Smooth muscle cell (in vitro differentiated cells): ENCODE measurements around the gene IFNAR1. TPM values are rescaled to one million over a fixed set of nuclear protein-coding genes. Genes with fewer than 3 reads are reported as not detected.

ENCODE experiments used
- DNase-seq: peaks from one replicate; lab custom pipeline; 2025; ENCODE audit not compliant: unreplicated experiment; lab: John Stamatoyannopoulos, UW
- H2AFZ ChIP-seq: fragments of 200-600 bp; sonication (generic); 2 replicates; pipeline ENCODE4 v1.6.0; 2016; ENCODE audit warnings: antibody characterized with exemption, low read depth, mild to moderate bottlenecking
- H3F3A ChIP-seq: fragments of 200-600 bp; sonication (generic); 2 replicates; pipeline ENCODE4 v1.6.0; 2017; ENCODE audit warnings: antibody characterized with exemption, low read depth
- H3K27ac ChIP-seq: fragments of 200-600 bp; sonication (generic); 2 replicates; pipeline ENCODE4 v1.5.1; 2016; ENCODE audit warnings: low read depth, mild to moderate bottlenecking
- H3K27me3 ChIP-seq: fragments of 200-600 bp; sonication (generic); 2 replicates; pipeline ENCODE4 v1.6.1; 2016; ENCODE audit warnings: low read depth, mild to moderate bottlenecking
- H3K36me3 ChIP-seq: fragments of 200-600 bp; sonication (generic); 2 replicates; pipeline ENCODE4 v1.5.1; 2016; ENCODE audit warnings: low read depth
- H3K4me1 ChIP-seq: fragments of 200-600 bp; sonication (generic); 2 replicates; pipeline ENCODE4 v1.5.1; 2016; ENCODE audit warnings: low read depth
- H3K4me2 ChIP-seq: fragments of 200-600 bp; sonication (generic); 2 replicates; pipeline ENCODE4 v1.6.0; 2016; ENCODE audit warnings: mild to moderate bottlenecking
- H3K4me3 ChIP-seq: fragments of 200-600 bp; sonication (generic); 2 replicates; pipeline ENCODE4 v1.5.1; 2016; ENCODE audit warnings: mild to moderate bottlenecking
- H3K79me2 ChIP-seq: fragments of 200-600 bp; sonication (generic); 2 replicates; pipeline ENCODE4 v1.6.0; 2016; ENCODE audit warnings: low read depth, mild to moderate bottlenecking
- H3K9ac ChIP-seq: fragments of 200-600 bp; sonication (generic); 2 replicates; pipeline ENCODE4 v1.6.0; 2016; ENCODE audit warnings: low read depth
- H3K9me3 ChIP-seq: fragments of 200-600 bp; sonication (generic); replicated peaks from 2 replicates; pipeline ENCODE4 v1.5.1; 2016; ENCODE audit warnings: low read depth
- H4K20me1 ChIP-seq: fragments of 200-600 bp; sonication (generic); 2 replicates; pipeline ENCODE4 v1.6.0; 2016; ENCODE audit warnings: low read depth
- WGBS: methylation state at CpG from one replicate; pipeline ENCODE4 v1.1.7; 2016; ENCODE audit warnings: low lambda C conversion rate; 5-methylcytosine and 5-hydroxymethylcytosine counted together
- polyA plus RNA-seq: library from polyadenylated mRNA; unstranded; fragments of >200 nt; fragmentation: Nextera tagmentation; extraction: Ambion mirVana; gene quantifications from 2 replicates; pipeline ENCODE4 v1.2.1, GENCODE V29; 2016
- total RNA-seq: library from RNA; depleted of rRNA; stranded (reverse); fragments of >200 nt; gene quantifications from 2 replicates; pipeline ENCODE4 v1.2.3, GENCODE V29; 2014
- TF ChIP-seq, protein P1 (sequence below): fragments of 200-600 bp; sonication (generic); IDR thresholded peaks from 2 replicates; pipeline ENCODE4 v1.5.1; 2017; ENCODE audit warnings: borderline replicate concordance, mild to moderate bottlenecking, antibody characterized with exemption; ENCODE audit not compliant: insufficient read depth, poor library complexity, severe bottlenecking

The IFNAR1 gene
- total and polyA plus RNA-seq, 2 experiments from 2014 or later, result 37.1 to 93.0 TPM

DNA sequence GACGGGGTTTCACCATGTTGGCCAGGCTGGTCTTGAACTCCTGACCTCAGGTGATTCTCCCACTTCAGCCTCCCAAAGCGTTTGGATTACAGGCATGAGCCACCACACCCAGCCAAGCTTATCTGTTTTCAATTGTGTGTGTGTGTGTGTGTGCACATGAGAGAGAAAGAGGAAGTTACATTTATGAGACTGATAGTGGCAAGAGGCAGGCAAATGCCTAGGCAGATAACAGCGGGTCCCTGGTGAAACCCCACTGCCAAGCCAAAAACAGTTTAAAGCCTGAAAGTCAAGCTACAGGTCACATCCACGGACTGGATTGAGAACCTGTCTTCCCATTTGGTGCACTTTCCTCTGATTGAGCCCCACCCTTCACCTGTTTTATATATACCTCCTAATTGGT lies 43.4 kb downstream of the IFNAR1 start:
- H4K20me1 ChIP-seq, result no peaks in the 10 kb centered on the region
- H3K27ac ChIP-seq, result peak overlapping the region; percentile 88
- H3K4me2 ChIP-seq, result no peak overlapping the region
- no peaks in the 10 kb centered on the region for H3K36me3 ChIP-seq
- no peaks in the 10 kb centered on the region for H3F3A ChIP-seq
- TF ChIP-seq, protein P1, sequence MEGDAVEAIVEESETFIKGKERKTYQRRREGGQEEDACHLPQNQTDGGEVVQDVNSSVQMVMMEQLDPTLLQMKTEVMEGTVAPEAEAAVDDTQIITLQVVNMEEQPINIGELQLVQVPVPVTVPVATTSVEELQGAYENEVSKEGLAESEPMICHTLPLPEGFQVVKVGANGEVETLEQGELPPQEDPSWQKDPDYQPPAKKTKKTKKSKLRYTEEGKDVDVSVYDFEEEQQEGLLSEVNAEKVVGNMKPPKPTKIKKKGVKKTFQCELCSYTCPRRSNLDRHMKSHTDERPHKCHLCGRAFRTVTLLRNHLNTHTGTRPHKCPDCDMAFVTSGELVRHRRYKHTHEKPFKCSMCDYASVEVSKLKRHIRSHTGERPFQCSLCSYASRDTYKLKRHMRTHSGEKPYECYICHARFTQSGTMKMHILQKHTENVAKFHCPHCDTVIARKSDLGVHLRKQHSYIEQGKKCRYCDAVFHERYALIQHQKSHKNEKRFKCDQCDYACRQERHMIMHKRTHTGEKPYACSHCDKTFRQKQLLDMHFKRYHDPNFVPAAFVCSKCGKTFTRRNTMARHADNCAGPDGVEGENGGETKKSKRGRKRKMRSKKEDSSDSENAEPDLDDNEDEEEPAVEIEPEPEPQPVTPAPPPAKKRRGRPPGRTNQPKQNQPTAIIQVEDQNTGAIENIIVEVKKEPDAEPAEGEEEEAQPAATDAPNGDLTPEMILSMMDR, result no peak
- no peaks in the 10 kb centered on the region for H3K79me2 ChIP-seq
- 78% methylated on average over 4 of the region's 4 CpGs for WGBS
- no peak overlapping the region for H2AFZ ChIP-seq
- no peaks in the 10 kb centered on the region for H3K9me3 ChIP-seq
- no peak overlapping the region for H3K4me3 ChIP-seq
- no peaks in the 10 kb centered on the region for H3K4me1 ChIP-seq
- H3K9ac ChIP-seq, result peak overlapping the region; percentile 70
- no peak for DNase-seq
- no peaks in the 10 kb centered on the region for H3K27me3 ChIP-seq

DNA sequence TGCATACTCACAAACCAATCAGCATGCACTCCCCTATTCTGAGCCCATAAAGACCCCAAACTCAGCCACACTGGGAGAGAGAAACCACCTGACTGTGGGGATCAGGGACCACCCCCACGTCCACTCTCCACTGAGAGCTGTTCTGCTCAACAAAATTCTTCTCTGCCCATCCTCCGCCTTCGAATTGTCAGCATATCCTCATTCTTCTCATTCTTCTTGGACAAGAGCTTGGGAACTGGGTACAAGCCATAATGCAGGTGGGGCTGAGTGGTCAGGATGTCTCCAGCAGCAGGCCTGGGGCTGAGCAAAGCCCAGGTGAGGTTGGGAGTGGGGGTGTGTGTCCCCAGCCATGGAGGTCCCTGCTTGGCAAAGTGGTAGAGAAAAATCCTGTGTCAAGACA lies 43.8 kb downstream of the IFNAR1 start:
- TF ChIP-seq, protein P1, result no peak
- WGBS, result 86% methylated on average over 3 of the region's 3 CpGs
- Histone ChIP-seq H3K4me2 (no peak overlapping the region), H2AFZ (no peak overlapping the region), H3K9me3 (no peaks in the 10 kb centered on the region), H4K20me1 (no peaks in the 10 kb centered on the region), H3K79me2 (no peaks in the 10 kb centered on the region), H3K4me1 (no peaks in the 10 kb centered on the region), H3K27ac (no peak overlapping the region), H3K9ac (no peak overlapping the region), H3F3A (no peaks in the 10 kb centered on the region), H3K4me3 (no peak overlapping the region), H3K36me3 (no peaks in the 10 kb centered on the region), H3K27me3 (no peaks in the 10 kb centered on the region)
- no peak for DNase-seq

DNA sequence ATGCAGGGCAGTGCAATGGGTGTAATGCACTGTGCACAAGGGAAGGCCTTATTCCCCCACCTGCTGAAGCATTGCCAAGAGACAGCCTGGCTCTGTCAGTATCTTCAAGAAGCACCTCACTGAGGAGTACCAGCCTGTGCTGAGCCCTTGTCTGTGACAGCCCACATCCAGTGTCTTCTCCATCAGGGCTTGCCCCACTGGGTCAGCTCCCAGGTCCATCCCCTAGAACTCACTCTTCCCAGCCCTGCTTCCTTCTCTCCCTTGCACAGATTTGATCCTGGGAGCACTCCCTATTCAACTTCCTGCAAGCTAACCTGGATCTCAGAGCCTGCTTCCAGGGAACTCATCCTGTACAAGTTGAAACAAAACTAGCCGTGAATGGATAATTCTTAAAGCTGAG lies 44.8 kb downstream of the IFNAR1 start:
- no peaks in the 10 kb centered on the region for H3K9me3 ChIP-seq
- H3F3A ChIP-seq, result no peaks in the 10 kb centered on the region
- 100% methylated on average over 1 of the region's 1 CpG for WGBS
- no peak for DNase-seq
- no peaks in the 10 kb centered on the region for H3K27me3 ChIP-seq
- no peaks in the 10 kb centered on the region for H4K20me1 ChIP-seq
- H3K27ac ChIP-seq, result no peak overlapping the region
- no peak overlapping the region for H3K4me2 ChIP-seq
- H3K4me3 ChIP-seq, result no peak overlapping the region
- no peak overlapping the region for H2AFZ ChIP-seq
- TF ChIP-seq, protein P1, result no peak
- no peaks in the 10 kb centered on the region for H3K36me3 ChIP-seq
- H3K4me1 ChIP-seq, result no peaks in the 10 kb centered on the region
- H3K79me2 ChIP-seq, result no peaks in the 10 kb centered on the region
- H3K9ac ChIP-seq, result no peak overlapping the region

DNA sequence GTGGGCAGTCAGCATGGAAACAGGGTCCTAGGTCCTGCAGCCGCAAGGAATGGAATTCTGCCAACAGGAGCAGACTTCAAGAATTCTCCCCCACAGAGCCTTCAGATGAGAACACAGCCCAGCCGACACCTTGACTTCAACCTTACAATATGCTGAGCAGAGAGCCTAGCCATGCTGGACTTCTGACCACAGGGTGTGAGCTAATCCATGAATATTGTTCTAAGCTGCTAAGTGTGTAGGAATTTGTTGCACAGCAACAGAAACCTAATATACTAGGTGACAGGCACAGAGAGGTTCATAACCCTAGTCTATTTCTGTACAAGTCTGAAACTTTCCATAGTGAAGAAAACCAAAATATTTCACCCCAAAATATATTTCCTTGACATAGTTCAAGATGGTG lies 45.5 kb downstream of the IFNAR1 start:
- WGBS, result 93% methylated on average over 2 of the region's 2 CpGs

More for the DNA sequence above, 45.5 kb downstream of the IFNAR1 start:
- no peaks in the 10 kb centered on the region for H3F3A ChIP-seq
- no peaks in the 10 kb centered on the region for H3K27me3 ChIP-seq
- no peak overlapping the region for H3K4me3 ChIP-seq
- H3K27ac ChIP-seq, result no peak overlapping the region
- no peak overlapping the region for H2AFZ ChIP-seq
- no peak overlapping the region for H3K4me2 ChIP-seq
- H3K79me2 ChIP-seq, result no peaks in the 10 kb centered on the region
- H3K9ac ChIP-seq, result no peak overlapping the region
- H3K9me3 ChIP-seq, result no peaks in the 10 kb centered on the region
- no peaks in the 10 kb centered on the region for H3K4me1 ChIP-seq
- no peaks in the 10 kb centered on the region for H4K20me1 ChIP-seq
- TF ChIP-seq, protein P1, result no peak
- no peaks in the 10 kb centered on the region for H3K36me3 ChIP-seq
- DNase-seq, result no peak
